Measurements from ENCODE around the gene IL17RC. TPM values are rescaled to one million over a fixed set of nuclear protein-coding genes. Genes with fewer than 3 reads are reported as not detected.

The IL17RC gene
- total and polyA plus RNA-seq, 3 donors from 2014 or later = 12.0 to 26.1 (median 21.0) TPM

GRCh38 chr3:9881441-9881840, 35.5 kb upstream of the IL17RC start:
- Histone ChIP-seq H3K4me3 (no peak overlapping the region), H3K4me1 (no peaks in the 10 kb centered on the region), H3K27me3 (no peaks in the 10 kb centered on the region), H3K27ac (no peak overlapping the region), H3K36me3 (ENCODE audit: low read depth, missing control alignments) (no peaks in the 10 kb centered on the region), H3K9me3 (no peaks in the 10 kb centered on the region)
- intact Hi-C loops (cut with DNase I; ENCODE audit: low total_unique reads) = no loop called here
- no peak for DNase-seq
- TF ChIP-seq CTCF (IDR thresholded peaks at IDR 0.05) = no peak
- no peak for TF ChIP-seq POLR2A (IDR thresholded peaks at IDR 0.05)
- 92 to 95% methylated on average over 1 of the region's 1 CpG for WGBS, 2 donors

GRCh38 chr3:9883706-9884554, 33.0 kb upstream of the IL17RC start:
- peaks cover 2% of the 10 kb centered on the region for H3K4me1 ChIP-seq
- intact Hi-C loops (cut with DNase I; ENCODE audit: low total_unique reads) = no loop called here
- WGBS, 2 donors = 75 to 83% methylated on average over 7 of the region's 7 CpGs
- H3K27me3 ChIP-seq = no peaks in the 10 kb centered on the region
- DNase-seq = no peak
- H3K4me3 ChIP-seq = no peak overlapping the region
- H3K27ac ChIP-seq = no peak overlapping the region
- no peaks in the 10 kb centered on the region for H3K9me3 ChIP-seq
- no peak for TF ChIP-seq CTCF (IDR thresholded peaks at IDR 0.05)
- TF ChIP-seq POLR2A (IDR thresholded peaks at IDR 0.05) = no peak
- H3K36me3 ChIP-seq (ENCODE audit: low read depth, missing control alignments) = no peaks in the 10 kb centered on the region

GRCh38 chr3:9884555-9885165, 32.2 kb upstream of the IL17RC start:
- WGBS, 2 donors = 75 to 83% methylated on average over 11 of the region's 11 CpGs
- TF ChIP-seq CTCF (IDR thresholded peaks at IDR 0.05) = no peak
- no peak for TF ChIP-seq POLR2A (IDR thresholded peaks at IDR 0.05)
- DNase-seq = no peak
- no peaks in the 10 kb centered on the region for H3K36me3 ChIP-seq (ENCODE audit: low read depth, missing control alignments)
- H3K9me3 ChIP-seq = no peaks in the 10 kb centered on the region
- H3K27ac ChIP-seq = no peak overlapping the region
- no peak overlapping the region for H3K4me3 ChIP-seq
- intact Hi-C loops (cut with DNase I; ENCODE audit: low total_unique reads) = no loop called here
- H3K27me3 ChIP-seq = no peaks in the 10 kb centered on the region
- H3K4me1 ChIP-seq = peaks cover 9% of the 10 kb centered on the region

GRCh38 chr3:9886328-9886727, 30.6 kb upstream of the IL17RC start:
- H3K27me3 ChIP-seq = no peaks in the 10 kb centered on the region
- H3K9me3 ChIP-seq = no peaks in the 10 kb centered on the region
- H3K4me3 ChIP-seq = no peak overlapping the region
- no peak for DNase-seq
- H3K4me1 ChIP-seq = peaks cover 13% of the 10 kb centered on the region
- no peak overlapping the region for H3K27ac ChIP-seq
- intact Hi-C loops (cut with DNase I; ENCODE audit: low total_unique reads) = no loop called here
- H3K36me3 ChIP-seq (ENCODE audit: low read depth, missing control alignments) = no peaks in the 10 kb centered on the region
- TF ChIP-seq POLR2A (IDR thresholded peaks at IDR 0.05) = no peak
- TF ChIP-seq CTCF (IDR thresholded peaks at IDR 0.05) = no peak
